HPDE6-E6E7 (cell line): ENCODE measurements around the gene DST.

Experiments used
- DNase-seq: peaks from one replicate; pipeline ENCODE4 v3.0.0; 2011; ENCODE audit warnings: missing footprints; ENCODE audit errors: extremely low spot score

DST gene

GRCh38 chr6:56483929-56484328, 158.8 kb downstream of the DST start:
- DNase-seq: no peak

GRCh38 chr6:56482525-56482924, 160.2 kb downstream of the DST start:
- no peak for DNase-seq

GRCh38 chr6:56481957-56482356, 160.7 kb downstream of the DST start:
- no peak for DNase-seq

GRCh38 chr6:56480654-56481337, 161.9 kb downstream of the DST start:
- no peak for DNase-seq

- no peak for DNase-seq
Observed at GRCh38 chr6:56480246-56480645, 162.4 kb downstream of the DST start.

- no peak for DNase-seq
Observed at GRCh38 chr6:56479381-56479780, 163.3 kb downstream of the DST start.

GRCh38 chr6:56478202-56478601, 164.5 kb downstream of the DST start:
- no peak for DNase-seq

- no peak for DNase-seq
Observed at GRCh38 chr6:56477241-56477640, 165.4 kb downstream of the DST start.

GRCh38 chr6:56475736-56476457, 166.8 kb downstream of the DST start:
- no peak for DNase-seq

GRCh38 chr6:56474532-56474931, 168.2 kb downstream of the DST start:
- DNase-seq: no peak

- no peak for DNase-seq
Observed at GRCh38 chr6:56463443-56463842, 179.2 kb downstream of the DST start.

- no peak for DNase-seq
Observed at GRCh38 chr6:56459030-56459805, 183.5 kb downstream of the DST start.

- no peak for DNase-seq
Observed at GRCh38 chr6:56458324-56458884, 184.3 kb downstream of the DST start.

GRCh38 chr6:56456785-56457184, 185.9 kb downstream of the DST start:
- no peak for DNase-seq

- DNase-seq: no peak
Observed at GRCh38 chr6:56450882-56451739, 191.6 kb downstream of the DST start.

GRCh38 chr6:56450376-56450775, 192.3 kb downstream of the DST start:
- no peak for DNase-seq

GRCh38 chr6:56448046-56448445, 194.6 kb downstream of the DST start:
- no peak for DNase-seq

GRCh38 chr6:56445818-56446217, 196.9 kb downstream of the DST start:
- no peak for DNase-seq

GRCh38 chr6:56444855-56445254, 197.8 kb downstream of the DST start:
- DNase-seq: no peak

GRCh38 chr6:56440551-56440981, 202.1 kb downstream of the DST start:
- DNase-seq: no peak

- DNase-seq: no peak
Observed at GRCh38 chr6:56437171-56437900, 205.4 kb downstream of the DST start.
